ENCODE data around the gene AMPH. TPM values are rescaled to one million over a fixed set of nuclear protein-coding genes. Genes with fewer than 3 reads are reported as not detected.

The AMPH gene
- polyA plus RNA-seq (2013, experiment 1 of 4), result 41.1 TPM
- 31.7 TPM for polyA plus RNA-seq (2013, experiment 2 of 4)
- polyA plus RNA-seq (2013, experiment 3 of 4), result 32.2 TPM
- polyA plus RNA-seq (2013, experiment 4 of 4), result 36.6 TPM

DNA sequence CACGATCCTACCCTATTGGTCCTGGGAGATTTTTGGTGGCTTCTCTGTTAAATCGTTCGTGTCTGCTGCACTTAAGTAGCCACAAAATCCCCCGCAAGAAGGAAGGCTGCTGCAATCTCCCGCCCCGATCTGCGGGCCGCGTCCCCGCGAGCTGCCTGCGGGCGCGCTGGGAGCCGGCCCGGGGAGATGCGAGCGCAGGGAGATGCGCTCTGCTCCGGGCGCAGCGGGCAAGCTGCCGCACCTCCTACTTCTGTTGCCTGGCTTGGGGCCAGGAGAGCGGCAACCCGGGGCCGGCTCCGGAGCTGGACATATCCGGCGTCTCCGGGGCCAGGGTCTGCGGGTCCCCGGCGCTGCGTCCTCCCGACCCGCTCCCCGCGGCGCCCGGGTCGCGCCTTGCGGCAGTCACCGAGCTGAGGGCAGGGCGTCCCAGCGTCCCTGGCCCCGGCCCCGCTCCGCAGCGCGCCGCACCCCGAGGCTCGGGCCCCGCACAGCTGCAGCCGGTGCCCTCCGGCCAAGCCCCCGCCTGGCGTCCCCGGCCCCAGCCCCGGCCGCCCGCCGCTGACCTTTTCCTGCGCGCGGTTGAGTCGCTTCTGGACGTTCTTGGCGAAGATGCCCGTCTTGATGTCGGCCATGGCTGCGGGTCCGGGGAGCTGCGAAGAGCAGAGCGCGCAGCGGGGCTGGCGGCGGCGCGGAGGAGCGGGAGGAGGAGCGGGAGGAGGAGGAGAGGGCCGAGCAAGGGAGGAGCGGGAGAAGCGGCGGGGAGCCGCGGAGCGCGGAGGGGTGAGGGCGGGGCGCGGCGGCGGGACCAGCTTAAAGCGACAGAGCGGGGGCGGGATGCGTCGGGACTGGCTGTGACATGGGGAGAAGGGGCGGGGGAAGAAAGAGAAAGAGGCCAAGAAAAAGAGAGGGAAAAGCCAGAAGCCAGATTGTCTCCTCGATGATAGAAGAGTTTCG lies at the start of gene AMPH:
TSS of gene AMPH (minus strand) at position 654 of the 954 bp plus-strand sequence. CDS start at position 632, 22 bp downstream.
- no peaks in the 10 kb centered on the region for H3K36me3 ChIP-seq (ENCODE audit: control insufficient read depth, insufficient read depth, low read length)
- H3K4me3 ChIP-seq (ENCODE audit: insufficient read depth, low read depth, low read length), result peak within 1 kb of the TSS; percentile 48
- peaks cover 7% of the 10 kb centered on the region for H3K4me1 ChIP-seq (ENCODE audit: control insufficient read depth, insufficient read depth, low read length)
- 1% methylated on average over 105 of the region's 105 CpGs for WGBS, 2 experiments
- H3K27me3 ChIP-seq (ENCODE audit: control insufficient read depth, insufficient read depth, low read length, poor library complexity, severe bottlenecking), result peaks cover 21% of the 10 kb centered on the region
- H3K9me3 ChIP-seq (ENCODE audit: control insufficient read depth, low read length), result no peaks in the 10 kb centered on the region
- no peak within 1 kb of the TSS for H3K27ac ChIP-seq (ENCODE audit: insufficient read depth, low read depth, low read length, poor library complexity, severe bottlenecking)

DNA sequence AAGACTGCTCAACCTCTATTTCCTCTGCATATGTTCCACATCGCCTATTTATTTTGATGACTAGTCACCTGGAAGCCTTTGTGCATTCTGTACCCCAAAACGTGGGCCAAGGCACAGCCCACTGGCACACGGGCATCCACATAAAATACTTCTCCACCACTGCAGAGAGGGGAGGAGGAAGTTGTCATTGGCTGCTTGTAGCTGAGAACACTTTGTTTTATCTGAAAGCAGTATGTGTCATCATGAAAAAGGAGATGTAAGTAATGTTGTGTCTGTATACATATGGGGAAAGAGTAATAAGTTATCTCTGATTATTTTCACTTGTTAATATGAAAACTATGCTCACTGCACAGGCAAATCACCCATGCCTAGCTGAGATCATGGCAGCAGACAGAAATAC lies 48.2 kb upstream of the AMPH start:
- no peaks in the 10 kb centered on the region for H3K4me1 ChIP-seq (ENCODE audit: control insufficient read depth, insufficient read depth, low read length)
- no peak overlapping the region for H3K4me3 ChIP-seq (ENCODE audit: insufficient read depth, low read depth, low read length)
- no peaks in the 10 kb centered on the region for H3K27me3 ChIP-seq (ENCODE audit: control insufficient read depth, insufficient read depth, low read length, poor library complexity, severe bottlenecking)
- H3K27ac ChIP-seq (ENCODE audit: insufficient read depth, low read depth, low read length, poor library complexity, severe bottlenecking), result no peak overlapping the region
- 89 to 90% methylated on average over 1 to 3 of the region's 3 CpGs for WGBS, 2 experiments
- no peaks in the 10 kb centered on the region for H3K9me3 ChIP-seq (ENCODE audit: control insufficient read depth, low read length)
- no peaks in the 10 kb centered on the region for H3K36me3 ChIP-seq (ENCODE audit: control insufficient read depth, insufficient read depth, low read length)

DNA sequence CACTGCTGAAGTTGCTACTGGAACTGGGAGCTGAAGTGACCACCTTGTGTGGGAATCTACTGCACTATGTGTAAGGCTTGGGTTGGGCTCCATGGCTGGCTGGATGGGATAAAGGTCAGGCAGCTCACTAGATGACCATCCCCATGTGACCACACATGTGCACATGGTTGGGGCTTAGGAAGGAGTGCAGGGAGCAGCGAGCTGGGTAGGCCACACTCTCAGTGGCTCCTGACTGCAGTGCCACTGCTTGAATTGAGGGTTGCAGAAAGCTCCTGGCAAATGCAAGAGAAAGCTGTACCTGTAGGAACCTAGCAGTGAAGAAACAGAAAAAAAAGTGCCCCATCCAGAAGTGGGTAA lies 47.5 kb upstream of the AMPH start:
- H3K9me3 ChIP-seq (ENCODE audit: control insufficient read depth, low read length), result no peaks in the 10 kb centered on the region
- H3K4me3 ChIP-seq (ENCODE audit: insufficient read depth, low read depth, low read length), result no peak overlapping the region
- WGBS, 2 experiments, result 92 to 95% methylated on average over 1 of the region's 1 CpG
- H3K27me3 ChIP-seq (ENCODE audit: control insufficient read depth, insufficient read depth, low read length, poor library complexity, severe bottlenecking), result no peaks in the 10 kb centered on the region
- H3K4me1 ChIP-seq (ENCODE audit: control insufficient read depth, insufficient read depth, low read length), result no peaks in the 10 kb centered on the region
- no peak overlapping the region for H3K27ac ChIP-seq (ENCODE audit: insufficient read depth, low read depth, low read length, poor library complexity, severe bottlenecking)
- no peaks in the 10 kb centered on the region for H3K36me3 ChIP-seq (ENCODE audit: control insufficient read depth, insufficient read depth, low read length)

DNA sequence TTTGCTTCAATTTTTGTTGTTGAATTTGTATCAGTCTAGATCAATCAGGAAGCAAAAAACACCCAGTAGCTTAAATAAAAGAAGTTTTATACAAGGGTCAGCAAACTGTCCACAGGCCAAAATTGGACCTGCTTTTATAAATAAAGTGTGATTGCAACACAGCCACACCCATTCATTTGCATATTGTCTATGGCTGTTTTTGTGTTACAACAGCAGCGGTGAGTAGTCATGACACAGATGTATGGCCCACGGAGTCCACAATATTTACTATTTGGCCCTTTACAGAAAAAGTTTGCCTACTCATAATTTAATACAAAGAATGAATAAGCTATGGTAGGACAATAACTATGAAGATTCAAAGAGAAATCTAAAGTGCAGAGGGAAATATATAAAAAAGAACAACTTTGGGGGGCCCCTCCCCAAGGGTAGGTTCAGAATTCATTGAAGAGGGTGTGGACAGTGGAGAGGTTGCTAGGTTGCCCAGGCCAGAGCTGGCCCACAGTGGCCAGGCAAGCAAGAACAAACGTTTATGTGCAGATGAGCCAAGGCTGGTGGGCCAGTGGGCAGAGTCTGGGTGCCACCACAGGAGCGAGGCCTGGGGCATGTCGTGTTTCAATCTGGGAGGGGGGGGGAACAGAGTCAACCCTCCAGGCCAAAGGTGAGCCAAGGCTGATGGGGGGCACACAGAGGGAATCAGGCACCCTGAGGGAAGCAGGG lies 47.0 kb upstream of the AMPH start:
- Histone ChIP-seq H3K27me3 (ENCODE audit: control insufficient read depth, insufficient read depth, low read length, poor library complexity, severe bottlenecking) (no peaks in the 10 kb centered on the region), H3K4me3 (ENCODE audit: insufficient read depth, low read depth, low read length) (no peak overlapping the region), H3K4me1 (ENCODE audit: control insufficient read depth, insufficient read depth, low read length) (no peaks in the 10 kb centered on the region), H3K36me3 (ENCODE audit: control insufficient read depth, insufficient read depth, low read length) (no peaks in the 10 kb centered on the region), H3K9me3 (ENCODE audit: control insufficient read depth, low read length) (no peaks in the 10 kb centered on the region), H3K27ac (ENCODE audit: insufficient read depth, low read depth, low read length, poor library complexity, severe bottlenecking) (no peak overlapping the region)
- 92 to 95% methylated on average over 5 of the region's 5 CpGs for WGBS, 2 experiments

DNA sequence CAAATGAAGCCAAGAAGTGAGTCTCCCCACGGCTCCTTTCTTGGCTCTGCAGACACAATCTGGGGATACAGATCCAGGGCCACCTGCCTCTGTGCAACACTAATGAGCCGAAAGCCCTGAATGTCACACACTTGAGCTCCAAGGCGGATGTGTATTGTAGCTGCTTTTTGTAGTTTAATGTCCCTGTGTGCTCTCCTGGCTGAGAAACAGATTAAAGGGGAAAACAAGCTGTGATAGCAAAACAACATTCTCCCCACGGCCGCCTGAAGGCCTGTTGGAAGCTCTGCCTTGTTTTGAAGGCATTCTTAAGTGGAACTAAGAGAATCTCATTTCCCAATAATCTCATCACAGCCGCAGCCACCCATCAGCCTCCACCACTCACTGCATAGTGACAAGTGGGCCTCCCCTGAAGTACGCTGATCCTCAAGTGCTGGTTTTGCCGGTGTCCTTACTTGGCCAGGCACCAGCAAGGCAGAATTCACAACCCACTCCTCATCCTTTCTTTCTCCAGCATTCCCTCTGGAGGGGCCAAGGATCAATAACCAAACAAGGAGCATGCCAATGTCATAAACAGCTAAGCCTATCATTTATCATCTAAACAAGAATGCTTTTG lies 44.4 kb upstream of the AMPH start:
- H3K27ac ChIP-seq (ENCODE audit: insufficient read depth, low read depth, low read length, poor library complexity, severe bottlenecking), result no peak overlapping the region
- 72 to 81% methylated on average over 8 of the region's 8 CpGs for WGBS, 2 experiments
- H3K27me3 ChIP-seq (ENCODE audit: control insufficient read depth, insufficient read depth, low read length, poor library complexity, severe bottlenecking), result no peaks in the 10 kb centered on the region
- no peaks in the 10 kb centered on the region for H3K36me3 ChIP-seq (ENCODE audit: control insufficient read depth, insufficient read depth, low read length)
- no peaks in the 10 kb centered on the region for H3K9me3 ChIP-seq (ENCODE audit: control insufficient read depth, low read length)
- H3K4me1 ChIP-seq (ENCODE audit: control insufficient read depth, insufficient read depth, low read length), result no peaks in the 10 kb centered on the region
- H3K4me3 ChIP-seq (ENCODE audit: insufficient read depth, low read depth, low read length), result no peak overlapping the region

DNA sequence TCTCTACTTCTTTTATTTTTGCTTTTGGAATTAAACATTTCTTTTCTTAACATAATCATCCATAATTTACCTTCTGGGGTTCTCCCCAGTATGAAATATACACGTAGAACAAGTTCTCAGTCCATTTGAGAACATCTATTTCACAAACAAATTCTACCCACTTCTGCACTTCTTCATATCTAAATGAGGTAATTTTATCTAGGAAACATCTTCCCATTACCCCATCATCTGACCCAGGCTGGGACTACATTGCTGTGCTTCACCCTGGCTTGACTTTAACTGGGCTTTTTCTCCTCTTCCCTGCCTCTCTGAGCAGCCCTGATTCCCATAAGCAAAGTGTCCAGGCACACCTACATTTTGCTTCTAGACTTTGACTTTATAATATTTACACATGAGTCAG lies 43.3 kb upstream of the AMPH start:
- Histone ChIP-seq H3K27me3 (ENCODE audit: control insufficient read depth, insufficient read depth, low read length, poor library complexity, severe bottlenecking) (no peaks in the 10 kb centered on the region), H3K27ac (ENCODE audit: insufficient read depth, low read depth, low read length, poor library complexity, severe bottlenecking) (no peak overlapping the region), H3K36me3 (ENCODE audit: control insufficient read depth, insufficient read depth, low read length) (no peaks in the 10 kb centered on the region), H3K4me3 (ENCODE audit: insufficient read depth, low read depth, low read length) (no peak overlapping the region), H3K9me3 (ENCODE audit: control insufficient read depth, low read length) (no peaks in the 10 kb centered on the region), H3K4me1 (ENCODE audit: control insufficient read depth, insufficient read depth, low read length) (no peaks in the 10 kb centered on the region)
- 85 to 91% methylated on average over 1 of the region's 1 CpG for WGBS, 2 experiments

DNA sequence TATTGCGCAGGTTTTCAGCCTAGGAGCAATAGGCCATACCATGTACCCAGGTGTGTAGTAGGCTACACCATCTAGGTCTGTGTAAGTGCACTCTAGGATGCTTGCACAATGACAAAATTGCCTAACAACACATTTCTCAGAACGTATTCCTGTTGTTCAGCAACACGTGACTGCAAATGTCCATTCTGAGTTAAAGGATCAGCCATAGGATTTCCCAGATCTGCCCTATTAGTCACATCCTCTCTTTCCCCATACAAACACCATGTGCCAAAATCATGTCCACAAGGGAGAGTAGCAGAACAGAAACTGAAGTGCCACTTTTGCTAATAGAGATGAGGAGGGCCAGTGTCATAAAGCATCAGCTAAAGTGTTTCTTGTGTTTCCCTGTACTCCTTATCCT lies 42.6 kb upstream of the AMPH start:
- H3K27ac ChIP-seq (ENCODE audit: insufficient read depth, low read depth, low read length, poor library complexity, severe bottlenecking), result no peak overlapping the region
- no peaks in the 10 kb centered on the region for H3K9me3 ChIP-seq (ENCODE audit: control insufficient read depth, low read length)
- 92 to 95% methylated on average over 3 of the region's 3 CpGs for WGBS, 2 experiments
- H3K27me3 ChIP-seq (ENCODE audit: control insufficient read depth, insufficient read depth, low read length, poor library complexity, severe bottlenecking), result no peaks in the 10 kb centered on the region
- no peaks in the 10 kb centered on the region for H3K4me1 ChIP-seq (ENCODE audit: control insufficient read depth, insufficient read depth, low read length)
- H3K36me3 ChIP-seq (ENCODE audit: control insufficient read depth, insufficient read depth, low read length), result no peaks in the 10 kb centered on the region
- H3K4me3 ChIP-seq (ENCODE audit: insufficient read depth, low read depth, low read length), result no peak overlapping the region

DNA sequence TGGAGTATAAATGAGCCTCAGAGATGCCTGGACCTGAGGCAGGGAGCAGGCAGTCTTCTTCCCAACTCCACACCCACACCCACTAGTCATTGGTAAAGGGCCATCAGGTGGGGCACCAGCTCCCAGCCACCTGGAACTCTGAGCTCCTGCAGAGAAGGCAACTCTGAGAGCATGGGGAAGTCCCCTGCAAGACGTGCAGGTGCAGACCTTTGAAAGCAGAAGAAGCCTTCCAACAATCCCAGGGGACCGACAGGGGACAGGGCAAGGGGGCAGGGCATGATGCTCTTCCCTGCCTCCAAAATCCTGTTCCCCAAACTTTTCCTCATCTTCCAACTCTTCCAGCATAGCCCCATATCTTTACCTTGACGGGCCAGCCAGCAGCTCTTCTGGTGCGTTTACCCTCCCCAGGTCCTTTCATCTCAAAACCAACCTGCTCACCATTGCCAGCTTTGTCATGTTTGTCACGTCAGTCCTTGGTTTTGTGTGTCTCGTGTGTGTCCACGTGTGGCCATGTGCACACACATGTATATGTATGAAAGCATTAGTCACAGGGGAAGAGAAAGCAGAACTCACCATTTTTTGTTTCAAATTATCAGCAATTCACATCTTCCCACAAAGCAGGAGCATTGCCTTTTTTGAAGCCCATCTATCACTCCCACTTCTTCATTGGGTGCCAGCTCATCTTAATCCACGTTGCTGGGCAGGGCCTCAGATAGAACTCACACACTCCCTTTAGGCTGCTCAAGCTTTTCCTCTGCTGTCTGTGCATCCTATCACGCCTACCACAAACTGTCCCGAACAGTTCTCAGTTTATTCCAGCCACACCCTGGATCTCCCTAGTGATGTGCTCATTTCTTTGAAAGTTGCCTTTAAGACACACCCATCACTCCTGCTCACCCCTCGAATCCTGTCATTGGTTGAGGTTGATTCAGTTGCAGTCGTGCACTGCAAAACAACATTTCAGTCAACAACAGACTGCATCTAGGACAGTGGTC lies 41.0 kb upstream of the AMPH start:
- H3K4me1 ChIP-seq (ENCODE audit: control insufficient read depth, insufficient read depth, low read length), result no peaks in the 10 kb centered on the region
- no peak overlapping the region for H3K27ac ChIP-seq (ENCODE audit: insufficient read depth, low read depth, low read length, poor library complexity, severe bottlenecking)
- H3K27me3 ChIP-seq (ENCODE audit: control insufficient read depth, insufficient read depth, low read length, poor library complexity, severe bottlenecking), result no peaks in the 10 kb centered on the region
- H3K36me3 ChIP-seq (ENCODE audit: control insufficient read depth, insufficient read depth, low read length), result no peaks in the 10 kb centered on the region
- no peak overlapping the region for H3K4me3 ChIP-seq (ENCODE audit: insufficient read depth, low read depth, low read length)
- WGBS, 2 experiments, result 86 to 88% methylated on average over 12 of the region's 12 CpGs
- no peaks in the 10 kb centered on the region for H3K9me3 ChIP-seq (ENCODE audit: control insufficient read depth, low read length)

DNA sequence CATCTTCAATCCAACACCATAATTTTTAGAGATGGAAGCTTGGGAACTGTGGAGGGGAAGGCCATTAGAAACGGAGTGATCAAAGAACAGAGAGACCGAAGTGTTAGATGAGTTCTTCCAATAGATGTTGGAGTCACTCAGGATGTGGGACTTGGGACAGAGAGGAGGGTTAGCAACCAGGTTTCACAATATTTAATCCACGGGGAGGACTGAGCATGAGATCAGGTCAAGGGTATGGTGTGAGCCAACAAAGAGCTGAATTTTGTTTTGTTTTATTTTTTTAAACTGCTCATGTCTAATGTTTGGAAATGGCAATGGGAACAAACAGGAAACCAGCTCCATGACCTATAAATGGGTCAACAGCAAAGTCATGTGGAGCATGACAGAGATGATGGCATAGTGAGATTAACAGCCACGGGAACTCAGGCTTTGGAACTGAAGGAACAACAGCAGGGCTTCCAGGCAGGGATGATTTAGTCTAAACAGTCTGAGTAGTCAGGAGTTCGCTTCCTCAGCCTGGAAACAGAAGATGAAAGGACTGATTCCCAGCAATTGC lies 38.9 kb upstream of the AMPH start:
- WGBS, 2 experiments, result 93 to 94% methylated on average over 5 of the region's 5 CpGs
- H3K36me3 ChIP-seq (ENCODE audit: control insufficient read depth, insufficient read depth, low read length), result no peaks in the 10 kb centered on the region
- H3K4me3 ChIP-seq (ENCODE audit: insufficient read depth, low read depth, low read length), result no peak overlapping the region
- H3K9me3 ChIP-seq (ENCODE audit: control insufficient read depth, low read length), result no peaks in the 10 kb centered on the region
- H3K27me3 ChIP-seq (ENCODE audit: control insufficient read depth, insufficient read depth, low read length, poor library complexity, severe bottlenecking), result no peaks in the 10 kb centered on the region
- no peaks in the 10 kb centered on the region for H3K4me1 ChIP-seq (ENCODE audit: control insufficient read depth, insufficient read depth, low read length)
- no peak overlapping the region for H3K27ac ChIP-seq (ENCODE audit: insufficient read depth, low read depth, low read length, poor library complexity, severe bottlenecking)
